DLD1 (cell line): ENCODE measurements around the gene ACTN1.

ENCODE experiments used
- in situ Hi-C: cut with HindIII; loops from 2 replicates; pipeline ENCODE4 v1.10.0; 2017; ENCODE audit warnings: low sequenced_read_pairs

The ACTN1 gene

GRCh38 chr14:68938271-68939150, 40.6 kb downstream of the ACTN1 start:
- in situ Hi-C loops, result no loop called here

GRCh38 chr14:68937471-68938270, 41.4 kb downstream of the ACTN1 start:
- in situ Hi-C loops, result no loop called here

GRCh38 chr14:68936980-68937379, 42.1 kb downstream of the ACTN1 start:
- in situ Hi-C loops, result no loop called here

- in situ Hi-C loops, result no loop called here
Observed at GRCh38 chr14:68936476-68936875, 42.6 kb downstream of the ACTN1 start.

GRCh38 chr14:68935761-68936214, 43.3 kb downstream of the ACTN1 start:
- in situ Hi-C loops, result no loop called here

- in situ Hi-C loops, result no loop called here
Observed at GRCh38 chr14:68934066-68934465, 45.0 kb downstream of the ACTN1 start.

GRCh38 chr14:68932686-68933085, 46.4 kb downstream of the ACTN1 start:
- in situ Hi-C loops, result no loop called here

GRCh38 chr14:68932231-68932630, 46.9 kb downstream of the ACTN1 start:
- in situ Hi-C loops, result no loop called here

GRCh38 chr14:68931474-68932051, 47.5 kb downstream of the ACTN1 start:
- in situ Hi-C loops, result no loop called here

GRCh38 chr14:68931063-68931462, 48.0 kb downstream of the ACTN1 start:
- in situ Hi-C loops, result no loop called here

- in situ Hi-C loops, result no loop called here
Observed at GRCh38 chr14:68929623-68930307, 49.3 kb downstream of the ACTN1 start.

- in situ Hi-C loops, result no loop called here
Observed at GRCh38 chr14:68928770-68929550, 50.1 kb downstream of the ACTN1 start.

GRCh38 chr14:68927956-68928675, 51.0 kb downstream of the ACTN1 start:
- in situ Hi-C loops, result no loop called here

GRCh38 chr14:68927089-68927488, 52.0 kb downstream of the ACTN1 start:
- in situ Hi-C loops, result no loop called here

- in situ Hi-C loops, result no loop called here
Observed at GRCh38 chr14:68926236-68926635, 52.9 kb downstream of the ACTN1 start.

- in situ Hi-C loops, result no loop called here
Observed at GRCh38 chr14:68925373-68925772, 53.7 kb downstream of the ACTN1 start.

GRCh38 chr14:68924186-68925158, 54.6 kb downstream of the ACTN1 start:
- in situ Hi-C loops, result no loop called here

- in situ Hi-C loops, result no loop called here
Observed at GRCh38 chr14:68922886-68923285, 56.2 kb downstream of the ACTN1 start.
